Spleen (tissue), 7 donors: Measurements from ENCODE around the gene MTFR2.

Experiments used
- CTCF ChIP-seq, 11 experiments: fragments of 200-600 bp in 7 of 11; fragments of 450-650 bp in 4 of 11; sonication (generic) in 4 of 11; IDR thresholded peaks in 8 of 11; conservative IDR thresholded peaks in 3 of 11; 1 replicate in 7 of 11; 2 replicates in 4 of 11; pipeline versions ENCODE4 v1.4.0 to v1.8.0; 2016 to 2021; ENCODE audit warnings: antibody characterized with exemption in 11 of 11, inconsistent platforms in 4 of 11, mild to moderate bottlenecking in 1 of 11
- POLR2A ChIP-seq, 3 donors: fragments of 450-650 bp; IDR thresholded peaks; one replicate each; pipeline ENCODE4 v1.5.1; 2017; ENCODE audit warnings: antibody characterized with exemption in 3 of 3, mild to moderate bottlenecking in 1 of 3
- POLR2AphosphoS5 ChIP-seq, 3 donors: sonication (generic); formaldehyde crosslinking; IDR thresholded peaks; one replicate each; pipeline ENCODE4 v1.5.1; 2017; ENCODE audit warnings: antibody characterized with exemption in 3 of 3
- donor health status: DM: no; HTN: no; CAD: no; lungs with moderate emphysema.
- donor health status: DM: no; HTN: no; CAD: no.
- donor health status: DM: no; HTN: no; CAD: no.

- TF ChIP-seq CTCF (IDR thresholded peaks at IDR 0.05 in 8 of 11, conservative IDR thresholded peaks at IDR 0.05 in 3 of 11) (no peak), POLR2AphosphoS5 (IDR thresholded peaks at IDR 0.05) (no peak), POLR2A (IDR thresholded peaks at IDR 0.05) (no peak)
Measured at GRCh38 chr6:136201732-136202131, 48.4 kb downstream of the MTFR2 start.
